Stimulated activated CD4-positive, alpha-beta T cell treated with anti-CD3 and anti-CD28 coated beads, Interleukin-1b, Interleukin-23, amount 100 ng/mL, for 24 hours (primary cell): ENCODE data around the gene POC1B.

Experiments used
- DNase-seq, 4 experiments: peaks; one replicate each; pipeline ENCODE4 v3.0.0-alpha.2; 2020; ENCODE audit warnings: low read depth in 4 of 4, low spot score in 1 of 4

The POC1B gene

GRCh38 chr12:89539426-89540223 is 13.8 kb upstream of the POC1B start:
- no peak for DNase-seq

- DNase-seq, result no peak
Observed at GRCh38 chr12:89538897-89539296, 13.1 kb upstream of the POC1B start.

GRCh38 chr12:89537389-89537788 is 11.5 kb upstream of the POC1B start:
- DNase-seq, result no peak

GRCh38 chr12:89529738-89530137 is 3.9 kb upstream of the POC1B start:
- DNase-seq, result no peak

- DNase-seq, result no peak
Observed at GRCh38 chr12:89528434-89528833, 2.6 kb upstream of the POC1B start.

DNA sequence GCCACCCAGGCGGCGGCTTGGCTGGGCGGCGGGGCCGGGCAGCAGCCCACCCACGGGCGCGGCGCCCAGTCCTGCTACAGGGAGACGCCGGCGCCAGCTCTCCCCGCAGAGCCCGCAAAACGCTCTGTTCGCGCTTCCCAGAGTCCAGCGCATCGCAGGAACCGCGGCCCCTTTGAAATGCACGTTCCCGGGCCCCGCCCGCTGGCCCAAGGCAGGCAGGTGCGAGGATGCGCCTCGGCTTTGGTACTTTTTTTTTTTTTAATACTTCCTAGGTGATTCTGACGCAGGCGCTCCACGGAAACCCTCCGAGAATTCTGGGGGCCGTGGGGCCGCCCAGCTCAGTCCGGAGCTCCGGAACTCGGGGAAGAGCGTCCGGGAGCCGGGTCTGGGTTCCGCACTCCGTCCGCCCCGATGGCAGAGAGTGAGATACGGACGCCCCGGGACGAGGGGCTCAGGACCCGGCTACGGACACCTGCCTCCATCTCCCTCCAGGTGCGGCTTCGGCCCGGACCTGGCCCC is 483 bp downstream of the POC1B start:
- DNase-seq, result peak; percentile 3 to 28 (median 14)

GRCh38 chr12:89524541-89525304 is 1.1 kb downstream of the POC1B start, which contains the start of gene GALNT4:
Gene GALNT4, minus strand, starts transcription at chr12:89524796. Its CDS starts 247 bp downstream, at chr12:89524549.
- DNase-seq, result peak; percentile 25 to 65 (median 42)

GRCh38 chr12:89523843-89524540 is 1.9 kb downstream of the POC1B start:
- DNase-seq, result no peak

GRCh38 chr12:89523393-89523792 is 2.5 kb downstream of the POC1B start:
- no peak for DNase-seq

DNA sequence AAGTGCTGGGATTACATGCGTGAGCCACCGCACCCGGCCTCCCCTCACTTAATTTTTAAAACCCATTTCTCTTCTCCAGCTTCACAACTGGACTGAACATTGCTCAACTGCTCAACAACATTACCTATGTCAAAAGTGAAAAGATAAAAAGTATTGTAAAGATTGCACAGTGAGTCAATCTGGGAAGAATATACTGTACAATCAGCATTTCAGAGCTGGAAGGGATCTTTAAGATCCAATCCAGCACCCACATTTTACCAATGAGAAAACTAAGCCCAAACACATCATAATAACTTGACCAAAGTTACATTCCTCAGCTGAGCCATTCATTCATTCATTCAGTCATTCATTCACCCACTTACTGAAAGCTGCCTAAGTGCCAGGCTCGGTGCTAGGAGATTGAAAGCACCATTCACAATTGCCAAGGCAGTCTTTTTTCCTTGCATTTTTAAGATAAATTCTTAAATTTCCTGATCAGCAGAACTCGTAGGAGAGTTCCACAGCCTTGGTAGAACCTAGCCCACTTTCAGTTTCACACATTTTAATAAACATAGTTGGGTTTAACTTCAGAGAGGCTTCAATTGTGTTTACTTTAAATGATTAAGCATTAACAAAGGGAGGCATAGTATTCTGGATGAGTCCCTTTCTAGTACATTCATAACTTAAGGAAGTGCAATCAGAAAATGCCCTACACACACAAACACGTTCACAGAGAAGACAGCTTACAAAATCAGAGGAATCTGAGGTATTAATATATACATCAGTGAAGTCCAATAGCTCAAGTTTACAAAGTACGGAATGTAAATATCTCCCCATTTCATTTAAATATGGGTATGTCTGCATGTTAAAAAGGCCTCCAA is 4.3 kb downstream of the POC1B start:
- DNase-seq, result no peak

GRCh38 chr12:89517720-89518119 is 8.1 kb downstream of the POC1B start:
- no peak for DNase-seq

GRCh38 chr12:89516633-89517032 is 9.2 kb downstream of the POC1B start:
- no peak for DNase-seq

GRCh38 chr12:89514751-89515150 is 11.1 kb downstream of the POC1B start:
- no peak for DNase-seq

- DNase-seq, result no peak
Observed at GRCh38 chr12:89513544-89513943, 12.3 kb downstream of the POC1B start.

- no peak for DNase-seq
Observed at GRCh38 chr12:89507015-89507824, 18.6 kb downstream of the POC1B start.

- no peak for DNase-seq
Observed at GRCh38 chr12:89506050-89506449, 19.8 kb downstream of the POC1B start.

- no peak for DNase-seq
Observed at GRCh38 chr12:89504560-89505346, 21.1 kb downstream of the POC1B start.

DNA sequence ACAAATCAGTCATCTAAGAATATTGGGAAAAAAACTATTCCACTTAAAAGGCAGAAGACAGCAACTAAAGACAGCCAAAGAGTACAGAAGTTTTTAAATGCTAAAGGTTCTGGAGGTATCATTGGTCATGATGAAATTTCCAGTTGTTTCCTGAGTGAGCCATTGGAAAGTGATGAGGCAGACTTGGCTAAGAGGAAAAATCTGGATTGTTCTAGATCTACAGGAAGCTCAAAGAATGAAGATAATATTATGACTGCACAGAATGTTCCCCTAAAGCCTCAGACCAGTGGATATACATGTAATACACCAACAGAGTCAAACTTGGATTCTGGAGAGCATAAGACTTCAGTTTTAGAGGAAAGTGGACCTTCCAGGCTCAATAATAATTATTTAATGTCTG is 24.1 kb downstream of the POC1B start:
- DNase-seq, result no peak

GRCh38 chr12:89499857-89500256 is 26.0 kb downstream of the POC1B start:
- no peak for DNase-seq
